Right forelimb (tissue), 1 donor: ENCODE results near the gene C4B.

Experiments used
- DNase-seq: peaks from one replicate; pipeline ENCODE4 v3.0.0-alpha.2; 2018

Gene C4B

DNA sequence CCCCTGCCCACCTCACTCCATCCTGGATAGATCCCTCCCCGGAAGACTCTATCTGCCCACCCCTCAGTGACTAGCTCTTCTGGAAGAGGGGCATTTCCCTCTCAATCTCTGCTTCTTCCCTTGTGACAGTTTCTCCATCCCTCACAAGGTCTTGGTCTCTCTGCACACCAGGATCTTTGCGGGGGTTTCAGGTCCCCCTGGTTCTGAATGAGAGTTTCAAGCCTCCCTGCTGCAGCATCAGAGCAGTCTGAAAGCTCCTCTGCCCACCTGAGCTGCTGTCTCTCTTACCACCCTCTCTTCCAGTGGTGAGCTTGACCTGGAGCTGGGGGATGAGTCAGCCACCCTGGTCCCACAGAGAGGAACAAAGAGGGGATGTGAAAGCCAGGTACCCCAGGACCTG lies 70.2 kb downstream of the C4B start:
- DNase-seq, result no peak
